NB4 (cell line): ENCODE results near the gene NTRK2.

ENCODE experiments used
- DNase-seq: peaks from one replicate; pipeline ENCODE4 v3.0.0; 2010; ENCODE audit warnings: low read depth
- H3K4me3 ChIP-seq: one replicate; pipeline ENCODE4 v1.5.1; 2011; ENCODE audit warnings: mild to moderate bottlenecking, low read depth, low read length, moderate library complexity
- MYC ChIP-seq: IDR thresholded peaks from 2 replicates; pipeline ENCODE4 v1.6.1; 2011; ENCODE audit warnings: low read depth, low read length
- POLR2A ChIP-seq: IDR thresholded peaks from 2 replicates; pipeline ENCODE4 v1.6.1; 2011; ENCODE audit warnings: mild to moderate bottlenecking; ENCODE audit not compliant: insufficient read length; ENCODE audit errors: extremely low read depth
- TF ChIP-seq, protein P1 (sequence below): IDR thresholded peaks from 2 replicates; pipeline ENCODE4 v1.6.1; 2011; ENCODE audit warnings: low read depth, low read length
- TF ChIP-seq, protein P2 (sequence below): IDR thresholded peaks from one replicate; pipeline ENCODE4 v1.5.1; 2012; ENCODE audit warnings: low read depth, low read length

Gene NTRK2

DNA sequence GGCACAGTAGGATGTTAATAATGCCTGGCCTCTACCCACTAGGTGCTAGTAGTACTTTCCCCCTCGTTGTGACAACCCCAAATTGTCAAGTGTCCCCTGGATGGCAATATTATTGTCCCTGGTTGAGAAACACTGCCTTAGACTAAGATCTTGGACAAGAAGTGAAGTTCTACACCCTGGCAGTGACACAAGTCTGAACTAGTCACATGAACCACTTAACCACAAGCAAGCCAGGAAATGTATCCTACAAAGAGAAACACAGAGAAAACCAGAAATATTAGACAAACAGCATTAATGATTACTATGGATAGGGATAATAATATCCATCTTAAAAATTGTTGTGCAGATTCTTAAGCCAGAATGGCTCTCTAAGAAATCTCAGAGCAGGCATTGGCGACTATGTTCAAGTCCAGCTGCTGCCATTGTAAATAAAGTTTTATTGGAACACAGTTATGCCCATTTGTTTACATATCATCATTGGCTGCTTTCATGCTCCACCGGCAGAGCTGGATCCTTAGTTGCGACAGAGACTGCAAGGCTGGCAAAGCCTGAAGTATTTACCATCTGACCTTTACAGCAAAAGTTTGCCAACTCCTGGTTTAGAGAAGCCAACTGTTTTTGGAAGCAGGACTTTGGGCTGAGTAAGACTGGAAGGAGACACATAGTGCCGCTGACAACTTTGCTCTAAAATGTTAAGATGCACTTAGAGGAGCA, 80.8 kb downstream of the NTRK2 start:
- no peak for DNase-seq
- no peak overlapping the region for H3K4me3 ChIP-seq
- TF ChIP-seq, protein P1, sequence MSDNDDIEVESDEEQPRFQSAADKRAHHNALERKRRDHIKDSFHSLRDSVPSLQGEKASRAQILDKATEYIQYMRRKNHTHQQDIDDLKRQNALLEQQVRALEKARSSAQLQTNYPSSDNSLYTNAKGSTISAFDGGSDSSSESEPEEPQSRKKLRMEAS: no peak
- TF ChIP-seq, protein P2, sequence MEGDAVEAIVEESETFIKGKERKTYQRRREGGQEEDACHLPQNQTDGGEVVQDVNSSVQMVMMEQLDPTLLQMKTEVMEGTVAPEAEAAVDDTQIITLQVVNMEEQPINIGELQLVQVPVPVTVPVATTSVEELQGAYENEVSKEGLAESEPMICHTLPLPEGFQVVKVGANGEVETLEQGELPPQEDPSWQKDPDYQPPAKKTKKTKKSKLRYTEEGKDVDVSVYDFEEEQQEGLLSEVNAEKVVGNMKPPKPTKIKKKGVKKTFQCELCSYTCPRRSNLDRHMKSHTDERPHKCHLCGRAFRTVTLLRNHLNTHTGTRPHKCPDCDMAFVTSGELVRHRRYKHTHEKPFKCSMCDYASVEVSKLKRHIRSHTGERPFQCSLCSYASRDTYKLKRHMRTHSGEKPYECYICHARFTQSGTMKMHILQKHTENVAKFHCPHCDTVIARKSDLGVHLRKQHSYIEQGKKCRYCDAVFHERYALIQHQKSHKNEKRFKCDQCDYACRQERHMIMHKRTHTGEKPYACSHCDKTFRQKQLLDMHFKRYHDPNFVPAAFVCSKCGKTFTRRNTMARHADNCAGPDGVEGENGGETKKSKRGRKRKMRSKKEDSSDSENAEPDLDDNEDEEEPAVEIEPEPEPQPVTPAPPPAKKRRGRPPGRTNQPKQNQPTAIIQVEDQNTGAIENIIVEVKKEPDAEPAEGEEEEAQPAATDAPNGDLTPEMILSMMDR: no peak
- TF ChIP-seq MYC (no peak), POLR2A (no peak)

DNA sequence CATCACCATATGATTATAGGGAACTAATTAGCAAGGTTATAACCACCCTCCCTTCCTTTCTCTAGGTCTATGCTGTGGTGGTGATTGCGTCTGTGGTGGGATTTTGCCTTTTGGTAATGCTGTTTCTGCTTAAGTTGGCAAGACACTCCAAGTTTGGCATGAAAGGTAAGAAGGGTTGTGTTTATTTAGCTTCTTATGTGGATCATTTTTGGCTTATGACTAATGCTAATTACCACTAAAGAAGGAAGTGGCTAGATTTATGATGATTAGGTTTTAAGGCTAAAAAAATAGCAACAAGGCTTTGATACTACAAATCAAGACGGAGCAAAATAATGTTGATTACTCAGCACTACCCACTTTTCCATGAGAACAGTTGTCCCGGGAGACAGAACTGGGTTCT, 82.4 kb downstream of the NTRK2 start:
- no peak for DNase-seq
- H3K4me3 ChIP-seq: no peak overlapping the region
- no peak for TF ChIP-seq MYC
- TF ChIP-seq, protein P2: no peak
- TF ChIP-seq POLR2A: no peak
- TF ChIP-seq, protein P1: no peak

DNA sequence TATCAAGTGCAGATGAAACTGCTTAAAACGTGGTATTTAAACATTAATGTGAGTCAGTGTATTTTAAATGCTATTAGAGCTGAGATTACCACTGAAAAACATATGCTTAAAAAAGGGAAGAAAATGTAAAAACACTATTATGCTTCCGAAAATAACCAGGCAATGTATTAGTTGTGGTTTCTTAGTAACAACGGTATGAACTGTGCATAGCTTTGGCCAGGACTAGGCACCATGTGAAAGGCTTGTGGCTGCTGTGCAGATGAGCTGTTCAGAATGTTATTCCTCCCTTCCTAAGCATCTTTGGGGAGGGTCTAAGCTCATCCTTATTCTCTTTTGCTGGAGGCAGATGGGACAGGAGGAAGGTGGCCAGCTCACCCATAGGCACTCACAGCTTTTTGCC, 84.9 kb downstream of the NTRK2 start:
- TF ChIP-seq, protein P2: no peak
- no peak for TF ChIP-seq MYC
- TF ChIP-seq POLR2A: no peak
- TF ChIP-seq, protein P1: no peak
- H3K4me3 ChIP-seq: no peak overlapping the region
- no peak for DNase-seq

DNA sequence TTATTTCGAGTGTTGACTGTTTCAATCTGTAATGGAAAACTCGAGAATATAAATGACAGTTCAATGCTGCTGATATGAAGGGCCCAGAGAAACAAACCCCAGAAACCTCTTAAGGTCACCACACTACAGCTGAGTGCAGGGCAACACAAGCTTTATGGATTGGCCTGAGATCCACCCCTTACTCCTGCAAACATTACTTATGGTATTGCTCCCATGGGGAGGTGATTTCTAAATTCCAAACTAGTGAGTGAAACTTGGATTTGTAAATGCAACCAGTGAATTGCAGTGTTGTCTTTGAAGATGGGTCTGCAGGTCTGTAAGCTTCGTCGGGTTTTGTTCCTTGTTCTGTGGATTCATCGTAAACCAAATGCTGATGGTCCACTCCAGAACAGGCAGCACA, 85.4 kb downstream of the NTRK2 start:
- H3K4me3 ChIP-seq: no peak overlapping the region
- no peak for DNase-seq
- TF ChIP-seq MYC: no peak
- TF ChIP-seq, protein P2: no peak
- TF ChIP-seq, protein P1: no peak
- TF ChIP-seq POLR2A: no peak

DNA sequence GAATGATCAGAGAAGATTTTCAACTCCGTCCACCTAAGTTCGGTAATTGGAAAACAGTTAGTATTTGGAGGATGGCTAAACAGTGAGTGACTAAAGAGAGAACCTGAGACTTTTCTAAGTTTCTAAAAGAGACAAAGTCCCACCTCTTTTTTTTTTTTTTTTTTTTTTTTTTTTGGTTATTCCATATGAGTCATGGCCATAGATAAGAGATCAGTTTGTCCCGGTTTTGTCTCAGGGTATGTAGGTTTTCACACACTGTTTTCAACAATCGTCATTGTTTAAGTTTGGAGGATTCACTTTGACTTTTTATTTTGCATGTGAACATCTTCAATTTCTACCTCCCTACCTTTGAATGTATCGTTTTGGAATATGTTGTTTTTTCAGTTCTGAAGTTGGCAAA, 85.9 kb downstream of the NTRK2 start:
- no peak overlapping the region for H3K4me3 ChIP-seq
- no peak for DNase-seq
- TF ChIP-seq, protein P2: no peak
- TF ChIP-seq POLR2A (no peak), MYC (no peak)
- TF ChIP-seq, protein P1: no peak
